GM21717 (cell line): ENCODE data around the gene FAM227A.
"Not testable (repeated sequence)": the region's sequence is repeated elsewhere in the genome, so short reads cannot be mapped to it uniquely, and the experiment has no call there.

Source experiments
- ATAC-seq: cut with Tn5 transposase; IDR thresholded peaks from one replicate; pipeline ENCODE4 v1.9.1; 2021; ENCODE audit warnings: mild to moderate bottlenecking, moderate library complexity; ENCODE audit not compliant: unreplicated experiment

The FAM227A gene

DNA sequence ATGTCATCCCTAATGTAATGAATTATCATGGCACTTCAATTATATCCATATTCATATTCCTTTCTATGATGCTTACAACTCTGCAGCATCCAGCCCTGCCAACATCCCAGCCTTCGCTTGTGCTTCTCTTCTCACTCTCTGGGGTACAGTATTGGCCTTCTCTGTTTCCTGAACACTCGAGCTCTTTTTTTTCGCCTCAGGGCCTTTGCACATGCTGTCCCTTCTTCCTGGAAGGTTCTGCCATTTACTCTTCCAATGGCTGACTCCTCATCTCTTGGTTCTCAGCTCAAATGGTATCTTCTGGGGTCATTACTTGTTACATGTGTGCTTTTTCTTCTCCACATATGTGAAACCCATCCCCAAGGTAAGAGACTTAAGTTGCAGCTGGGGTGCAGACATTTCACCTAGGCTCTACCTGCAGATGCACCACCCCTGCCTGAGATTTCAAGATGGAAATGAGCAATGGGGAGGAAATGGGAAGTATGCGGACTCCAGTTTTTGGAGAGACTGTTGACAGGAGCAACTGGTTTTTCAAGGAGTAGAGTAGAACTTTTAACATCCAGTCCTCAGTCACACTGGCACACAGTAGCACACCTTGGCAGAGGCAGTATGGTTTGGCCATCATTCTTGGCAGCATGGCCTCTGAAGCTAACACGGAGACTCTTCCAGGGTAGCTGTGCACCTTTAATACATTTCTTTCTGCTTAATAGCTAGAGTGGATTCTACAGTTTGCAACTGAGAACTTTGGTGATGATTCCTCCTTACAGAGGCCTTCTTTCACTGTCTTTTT is 43.8 kb downstream of the FAM227A start:
- no peak for ATAC-seq

DNA sequence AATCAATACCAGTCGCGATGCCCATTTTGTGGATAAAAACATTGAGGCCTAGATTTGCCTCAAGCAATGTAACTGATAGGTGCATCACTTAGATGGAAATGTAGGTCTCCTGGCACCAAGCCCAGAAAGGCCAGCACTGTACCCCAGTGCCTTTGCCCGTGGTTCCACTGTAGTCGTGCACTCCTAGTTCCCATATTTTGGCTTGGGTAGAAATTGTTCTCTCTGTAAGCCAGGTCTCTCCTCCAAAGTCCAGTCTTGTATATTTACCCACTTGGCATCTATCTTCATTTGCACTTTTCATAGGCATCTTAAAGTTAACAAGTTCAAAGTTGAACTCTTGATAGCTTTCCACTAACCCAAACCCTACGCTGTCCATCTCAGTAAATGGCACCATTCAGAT is 44.6 kb downstream of the FAM227A start:
- no peak for ATAC-seq

DNA sequence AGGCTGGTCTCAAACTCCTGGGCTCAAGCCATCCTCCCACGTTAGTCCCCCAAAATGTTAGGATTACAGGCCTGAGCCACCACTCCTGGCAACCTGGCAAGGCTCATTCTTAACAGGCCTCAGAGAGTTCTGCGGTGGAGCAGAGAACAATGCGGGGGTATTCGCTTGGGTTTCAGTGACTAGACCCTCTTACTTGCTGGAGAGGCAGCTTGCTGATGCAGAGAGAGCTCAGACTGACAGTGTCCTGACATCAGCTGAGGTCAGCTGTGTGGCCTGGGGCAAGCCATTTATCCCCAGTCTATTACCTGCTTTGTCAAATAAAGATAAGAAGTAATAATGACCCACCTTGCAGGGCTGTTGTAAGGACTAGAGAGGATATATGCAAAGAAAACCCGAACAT is 46.0 kb downstream of the FAM227A start:
- ATAC-seq: no peak

DNA sequence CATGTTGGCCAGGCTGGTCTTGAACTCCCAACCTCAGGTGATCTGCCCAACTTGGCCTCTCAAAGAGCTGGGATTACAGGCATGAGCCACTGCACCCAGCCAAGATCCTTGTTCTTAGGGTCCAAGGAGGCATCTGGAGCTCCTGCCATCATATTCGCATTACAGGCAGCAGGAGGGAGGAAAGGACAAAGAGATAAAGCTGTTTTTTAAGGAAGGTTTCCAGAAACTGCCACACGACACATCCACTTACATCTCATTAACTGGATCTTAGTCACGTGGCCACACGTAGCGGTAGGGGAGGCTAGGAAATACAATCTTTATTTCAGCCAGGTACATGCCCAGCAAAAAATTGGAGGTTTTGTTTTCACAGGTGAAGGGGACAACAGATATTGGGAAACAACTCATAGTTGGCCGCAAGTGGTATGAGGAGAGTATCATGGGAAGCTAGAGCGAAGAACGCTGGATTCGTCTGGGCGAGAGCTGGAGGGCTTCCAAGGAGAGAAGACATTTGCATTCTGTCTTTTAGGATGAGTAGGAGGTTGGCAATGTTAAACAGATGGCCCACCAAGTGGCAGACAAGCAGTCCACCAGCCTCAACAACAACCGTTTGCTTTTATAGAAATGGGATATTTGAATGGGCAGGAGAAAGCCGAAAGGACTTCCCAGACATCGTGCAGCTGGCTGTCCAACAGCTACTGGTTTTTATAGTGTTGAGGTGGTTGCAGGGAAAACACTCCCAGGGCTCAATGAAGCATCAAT is 47.0 kb downstream of the FAM227A start:
- no peak for ATAC-seq

DNA sequence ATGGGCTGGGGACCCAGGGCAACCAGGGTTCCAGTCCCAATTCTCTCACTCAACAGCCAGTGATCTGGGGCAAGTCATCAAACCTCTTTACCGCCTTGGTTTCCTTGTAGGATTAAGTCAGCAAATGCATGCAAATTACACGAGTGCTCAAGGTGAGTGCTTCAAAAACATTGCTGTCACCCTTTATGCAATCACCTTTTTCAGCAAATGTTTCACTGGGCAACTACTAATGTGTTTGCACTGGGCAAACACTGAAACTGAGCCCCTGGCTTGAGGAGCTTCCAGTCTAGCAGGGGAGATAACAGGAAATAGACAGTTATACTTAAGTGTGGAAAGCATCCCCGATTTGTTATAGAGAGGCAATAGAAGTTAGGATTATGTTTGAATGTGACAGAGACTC is 48.5 kb downstream of the FAM227A start:
- no peak for ATAC-seq

DNA sequence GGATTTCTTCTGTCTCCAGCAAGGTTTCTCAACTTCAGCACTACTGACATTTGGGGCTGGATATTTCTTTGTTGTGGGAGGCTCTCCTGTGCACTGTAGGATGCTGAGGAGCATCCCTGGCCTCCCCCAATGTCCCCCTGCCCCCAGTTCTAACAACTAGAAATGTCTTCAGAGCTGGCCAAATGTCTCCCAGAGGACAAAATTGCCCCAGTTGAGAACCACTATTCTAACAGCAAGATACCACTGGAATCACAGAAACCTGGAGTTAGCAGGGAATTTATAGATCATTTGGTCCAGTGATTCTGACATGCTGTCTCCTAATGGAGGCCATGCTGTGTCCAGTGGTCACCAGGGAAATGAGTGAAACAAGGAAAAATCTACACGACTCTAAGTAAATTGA is 54.0 kb downstream of the FAM227A start:
- no peak for ATAC-seq

DNA sequence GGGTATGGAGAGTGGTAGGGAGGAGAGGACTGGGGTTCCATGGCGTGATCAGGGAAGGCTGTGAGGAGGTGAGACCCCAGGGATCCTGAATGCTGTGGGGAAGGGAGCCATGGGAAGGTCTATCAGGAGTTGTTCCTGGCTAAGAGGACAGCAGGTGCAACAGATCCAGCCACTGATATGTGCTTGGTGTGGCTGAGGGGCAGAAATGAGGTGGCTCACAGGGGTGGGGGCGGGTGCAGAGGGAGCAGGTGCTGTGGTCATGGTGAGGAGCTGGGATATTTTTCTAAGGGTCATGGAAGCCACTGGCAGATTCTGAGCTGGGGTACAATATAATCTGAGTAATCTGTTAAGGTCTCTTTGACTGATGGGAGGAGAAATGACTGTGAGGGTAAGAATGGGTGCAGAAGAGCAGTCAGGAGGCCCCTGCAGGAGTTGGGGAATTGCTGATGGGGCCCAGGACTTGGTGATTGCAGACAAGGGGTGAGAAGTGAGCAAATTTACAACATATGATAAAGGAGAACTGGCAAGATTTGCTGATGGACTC is 54.9 kb downstream of the FAM227A start:
- no peak for ATAC-seq

DNA sequence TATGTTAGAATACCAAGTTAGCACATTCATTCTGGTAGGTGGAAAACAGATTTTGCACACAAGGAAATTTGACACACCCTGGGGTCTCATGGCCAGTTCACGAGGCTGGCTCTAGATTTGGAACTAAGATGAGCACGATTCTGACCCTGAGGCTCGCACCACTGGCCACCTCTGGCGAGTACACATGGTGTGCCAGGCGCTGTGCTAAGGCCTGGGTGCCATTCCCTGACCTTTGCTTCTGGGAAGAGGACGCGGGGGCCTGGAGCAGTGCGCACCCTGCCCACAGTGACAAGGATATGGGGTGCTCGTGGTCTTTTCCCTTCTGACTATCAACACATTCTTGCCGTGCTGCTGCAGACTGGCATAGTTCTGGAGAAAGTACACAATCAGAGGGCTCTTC is 56.7 kb downstream of the FAM227A start:
- ATAC-seq: no peak

DNA sequence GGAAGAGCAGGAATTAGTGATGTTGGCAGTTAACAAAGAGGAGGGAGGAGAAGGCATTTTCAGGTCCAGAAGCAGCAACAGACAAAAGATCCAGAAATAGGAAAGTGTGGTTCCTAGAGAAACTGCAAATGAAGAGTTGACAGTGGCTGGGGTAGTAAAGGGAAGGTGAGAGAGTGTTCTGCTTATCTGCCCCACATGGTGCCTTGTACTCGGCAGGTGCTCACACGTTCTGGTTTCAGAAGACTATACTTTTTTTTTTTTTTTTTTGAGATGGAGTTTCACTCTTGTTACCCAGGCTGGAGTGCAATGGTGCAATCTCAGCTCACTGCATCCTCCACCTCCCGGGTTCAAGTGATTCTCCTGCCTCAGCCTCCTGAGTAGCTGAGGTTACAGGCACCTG is 73.3 kb downstream of the FAM227A start:
- ATAC-seq: not testable (repeated sequence)

DNA sequence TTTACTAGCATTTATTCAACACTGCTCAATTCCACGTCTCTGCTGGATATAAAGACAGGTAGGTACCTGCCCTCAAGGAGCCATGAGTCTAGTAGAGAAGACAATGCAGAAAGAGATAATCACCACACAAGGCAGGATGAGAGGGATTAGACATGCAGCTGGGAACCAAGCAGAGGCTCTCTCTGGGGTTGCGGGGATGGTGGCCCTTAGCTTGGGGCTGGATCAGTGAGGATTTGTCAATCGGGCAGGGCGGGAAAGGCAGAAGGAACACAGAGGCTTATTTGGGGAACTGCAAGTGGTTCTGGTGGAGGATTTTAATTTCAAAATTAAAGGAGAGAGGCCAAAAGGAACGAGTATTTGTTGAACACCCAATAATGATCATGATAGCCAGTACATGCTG is 77.7 kb downstream of the FAM227A start:
- ATAC-seq: no peak

DNA sequence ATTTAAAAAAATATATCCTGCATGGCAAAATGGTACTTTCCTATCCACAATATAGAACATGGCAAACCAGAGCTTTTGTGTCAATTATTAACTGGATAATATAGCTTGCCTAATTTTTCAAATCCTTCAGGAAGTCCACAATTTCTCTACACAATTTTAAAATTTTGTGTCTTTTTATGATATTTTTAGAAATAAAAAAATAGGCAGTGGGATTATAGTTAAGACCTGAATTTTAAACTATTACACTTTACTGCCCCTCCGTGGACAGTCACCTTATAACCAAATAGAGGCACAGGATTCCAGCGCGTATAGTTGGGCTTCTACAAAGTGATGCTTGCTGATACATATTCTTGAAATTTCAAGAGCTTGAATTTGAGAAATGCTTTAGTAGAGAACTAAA is 84.1 kb downstream of the FAM227A start:
- ATAC-seq: no peak

DNA sequence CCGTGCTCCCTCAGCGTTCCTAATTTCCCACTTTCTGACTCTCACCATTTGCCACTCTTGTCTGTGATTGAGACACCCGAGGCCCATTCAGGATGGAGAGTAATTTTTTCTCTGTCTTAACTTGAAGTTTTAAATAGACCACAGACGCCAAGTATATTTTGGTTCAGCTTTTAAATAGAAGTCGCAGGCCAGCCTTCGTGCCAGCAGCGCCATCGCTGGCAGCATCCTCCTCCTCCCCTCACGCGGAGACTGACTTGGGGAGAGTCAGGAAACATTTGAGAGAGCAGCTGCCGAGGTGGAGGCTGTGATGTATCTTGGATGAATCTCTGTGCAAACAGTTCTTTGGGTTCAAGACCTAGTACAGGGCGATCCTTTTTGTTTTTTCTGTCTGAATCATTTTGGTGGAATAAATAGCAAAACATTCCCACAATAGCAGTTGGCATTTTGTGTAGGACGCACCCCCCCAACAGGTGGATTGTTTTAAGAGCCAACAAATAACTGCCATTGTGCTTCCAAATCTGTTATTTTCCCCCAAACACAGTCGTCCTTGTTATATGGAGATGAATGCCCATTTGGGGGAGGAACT is 85.3 kb downstream of the FAM227A start:
- ATAC-seq: no peak

DNA sequence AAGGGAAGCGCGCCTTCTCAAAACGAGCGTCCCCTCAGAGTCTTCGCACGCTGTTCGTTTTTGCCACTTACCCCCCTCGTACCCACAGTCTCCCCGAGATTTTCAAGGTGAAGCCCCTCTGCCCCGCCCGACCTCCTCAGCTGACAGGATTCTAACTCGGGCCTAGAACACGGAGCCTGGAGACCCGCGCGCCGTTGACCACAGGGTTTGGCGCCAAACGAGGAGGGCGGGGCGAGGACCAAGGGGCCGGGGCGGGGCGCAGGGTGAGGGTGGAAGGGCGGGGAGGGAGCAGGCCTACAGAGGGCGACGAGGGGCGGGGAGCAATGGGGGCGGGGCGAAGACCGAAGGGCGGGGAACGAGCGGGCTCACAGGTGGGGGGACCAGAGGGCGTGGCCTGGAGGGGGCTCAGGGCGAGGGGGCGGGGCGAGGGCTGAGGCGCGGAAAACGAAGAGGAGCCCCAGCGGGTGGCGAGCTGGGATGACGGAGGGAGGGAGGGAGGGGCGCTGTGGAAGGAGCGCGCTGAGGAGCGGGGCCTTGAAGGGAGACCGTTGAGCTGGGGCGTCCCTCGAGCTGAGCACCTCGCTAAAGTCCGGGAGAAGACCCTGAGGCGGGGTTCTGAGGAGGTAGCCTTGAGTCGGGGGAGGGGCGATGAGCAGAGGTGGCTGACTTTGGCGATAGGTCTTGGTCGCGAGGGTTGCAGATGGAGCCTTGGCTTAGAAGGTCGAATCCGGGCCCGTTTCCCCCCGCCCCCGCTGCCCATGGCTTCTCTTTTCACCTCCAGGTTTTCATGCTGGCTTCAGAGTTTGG is 86.0 kb downstream of the FAM227A start, which contains the start of gene DMC1:
DMC1 (minus strand) TSS at position 212 of the 807 bp plus-strand sequence. CDS start 1,927 bp downstream, outside the sequence.
- no peak for ATAC-seq

DNA sequence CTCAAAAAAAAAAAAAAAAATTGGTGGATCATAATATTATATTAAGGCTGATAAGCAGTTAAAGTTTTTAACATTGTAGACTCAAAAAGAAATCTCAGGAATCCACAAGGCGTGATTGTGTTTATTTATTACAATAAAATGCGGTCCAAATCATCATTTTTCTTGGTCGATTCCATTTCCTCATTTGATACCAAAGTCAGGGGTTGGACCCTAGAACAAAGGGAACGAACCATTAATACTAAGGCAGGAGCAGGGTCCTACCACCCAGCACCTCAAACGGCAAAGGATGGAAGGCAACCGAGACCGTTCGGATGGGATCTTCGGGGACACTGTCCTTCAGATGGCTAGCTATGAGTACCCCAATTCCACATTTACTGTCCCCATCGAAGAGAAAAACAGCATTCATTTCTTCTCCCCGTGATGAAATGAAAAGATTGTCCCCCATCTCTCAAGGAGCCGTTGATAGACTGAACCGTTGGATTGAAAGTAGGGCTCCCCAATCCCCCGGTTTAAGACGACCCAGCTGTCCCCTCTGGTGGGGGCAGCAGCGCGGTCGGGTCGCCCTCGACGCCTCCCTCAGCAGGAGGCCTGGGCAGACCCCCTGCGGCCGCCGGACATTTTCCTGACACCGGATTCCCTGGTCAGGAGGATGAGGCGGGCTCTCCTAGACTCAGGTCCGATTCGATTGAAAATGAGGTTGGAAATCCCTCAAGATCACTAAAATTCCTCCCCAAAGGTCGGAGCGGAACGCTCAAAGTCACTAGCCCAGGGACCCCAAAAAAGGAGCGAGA is 86.8 kb downstream of the FAM227A start:
- no peak for ATAC-seq

DNA sequence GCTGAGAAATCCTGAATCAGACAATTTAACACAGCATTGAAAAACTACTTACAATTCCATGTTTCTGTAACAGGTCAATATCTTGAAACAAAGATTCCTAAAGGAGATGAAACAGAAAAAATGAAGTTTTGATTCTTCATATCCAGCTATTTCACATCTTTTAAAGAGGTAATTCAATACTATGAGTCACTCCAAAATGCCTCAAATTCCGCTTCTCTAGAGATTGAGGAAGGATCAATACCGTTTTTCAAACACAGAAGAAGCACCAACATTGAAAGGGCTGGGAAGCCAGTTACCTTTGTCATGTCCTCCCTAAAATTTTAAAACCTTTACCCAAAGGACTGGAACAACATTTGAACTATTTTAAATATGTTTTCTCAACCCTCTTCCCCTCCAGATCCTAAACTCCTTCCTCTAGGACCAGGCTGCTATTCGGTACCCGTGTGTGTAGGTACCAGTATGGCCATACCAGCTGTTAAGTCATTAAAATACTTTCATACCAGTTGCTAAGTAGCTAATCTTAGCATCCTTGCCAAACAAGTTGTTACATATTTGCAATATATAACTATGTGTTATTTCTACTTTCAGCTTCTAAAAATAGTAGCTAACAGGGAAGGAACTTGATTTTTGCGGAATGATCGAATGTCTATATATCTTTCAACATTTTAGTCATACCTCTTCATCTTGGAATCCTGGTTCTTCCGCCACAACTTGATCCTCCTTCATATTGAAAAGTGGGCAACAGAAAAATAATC is 88.5 kb downstream of the FAM227A start:
- ATAC-seq: no peak

DNA sequence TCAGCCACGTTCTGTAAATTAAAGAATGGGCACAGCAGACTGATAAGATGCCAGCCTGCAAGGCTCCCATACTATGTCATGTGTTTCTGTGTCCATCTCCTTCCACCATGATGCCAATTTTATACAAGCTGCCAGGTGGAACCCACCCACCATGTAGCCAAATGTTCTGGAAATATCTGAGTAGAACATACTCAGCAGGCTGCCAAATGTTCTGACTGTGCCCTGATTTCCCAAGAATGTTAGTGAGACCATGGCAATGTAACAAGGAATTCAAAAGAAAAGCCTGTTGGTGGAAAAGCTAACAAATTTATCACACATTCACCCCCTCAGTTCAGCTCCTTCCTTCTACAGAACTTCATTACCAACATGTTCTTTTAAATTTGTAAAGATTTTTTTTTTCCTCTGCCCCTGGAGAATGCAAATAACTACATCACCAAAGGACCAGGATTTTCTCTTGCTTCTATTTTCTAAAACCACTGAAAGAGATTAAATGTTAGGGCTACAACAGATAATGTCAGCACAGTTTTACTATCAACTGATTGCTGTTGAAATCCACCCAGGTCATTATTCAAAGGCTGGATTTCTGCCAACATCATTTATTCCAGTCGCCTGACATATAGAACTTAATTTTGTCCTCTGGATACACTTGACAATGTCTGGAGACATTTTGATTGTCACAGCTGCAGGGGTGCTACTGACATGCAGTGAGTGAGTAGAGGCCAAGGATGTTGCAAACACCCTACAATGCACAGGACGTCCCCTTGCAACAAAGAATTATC is 89.3 kb downstream of the FAM227A start:
- no peak for ATAC-seq

DNA sequence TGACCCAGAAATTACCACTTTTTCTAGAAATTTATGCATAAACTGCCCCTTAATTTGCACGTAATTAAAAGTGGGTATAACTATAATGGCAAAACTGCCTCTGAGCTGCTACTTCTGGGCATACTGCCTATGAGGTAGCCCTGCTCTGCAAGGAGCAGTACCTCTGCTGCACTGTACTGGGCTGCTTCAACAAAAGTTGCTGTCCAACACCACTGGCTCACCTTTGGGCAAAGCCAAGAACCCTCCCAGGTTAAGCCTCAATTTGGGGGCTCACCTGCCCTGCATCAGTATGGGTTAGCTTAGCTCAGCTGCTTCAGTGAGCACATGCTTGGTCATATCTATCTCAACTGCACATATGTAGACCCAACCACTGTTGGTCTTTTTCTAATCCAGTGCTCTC is 90.8 kb downstream of the FAM227A start:
- no peak for ATAC-seq

DNA sequence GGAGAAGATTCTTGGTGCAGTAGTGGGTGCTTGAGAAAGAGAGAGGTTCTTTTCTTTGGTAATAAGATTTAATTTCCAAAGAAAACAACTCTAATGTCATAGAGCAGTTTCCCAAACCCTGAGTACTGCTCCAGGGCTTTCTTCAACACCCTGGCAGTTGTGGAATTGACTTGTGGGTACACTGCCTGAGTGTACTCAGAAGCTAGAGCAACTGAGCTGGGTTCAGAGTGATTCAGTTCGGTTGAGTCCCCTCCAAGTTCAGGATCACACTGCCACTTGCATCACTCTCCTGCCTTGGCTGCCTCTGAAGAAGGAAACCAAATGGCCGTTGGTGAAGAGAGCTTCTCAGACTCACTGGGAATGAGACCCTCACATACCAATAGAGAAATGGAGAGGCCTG is 91.5 kb downstream of the FAM227A start:
- ATAC-seq: no peak

DNA sequence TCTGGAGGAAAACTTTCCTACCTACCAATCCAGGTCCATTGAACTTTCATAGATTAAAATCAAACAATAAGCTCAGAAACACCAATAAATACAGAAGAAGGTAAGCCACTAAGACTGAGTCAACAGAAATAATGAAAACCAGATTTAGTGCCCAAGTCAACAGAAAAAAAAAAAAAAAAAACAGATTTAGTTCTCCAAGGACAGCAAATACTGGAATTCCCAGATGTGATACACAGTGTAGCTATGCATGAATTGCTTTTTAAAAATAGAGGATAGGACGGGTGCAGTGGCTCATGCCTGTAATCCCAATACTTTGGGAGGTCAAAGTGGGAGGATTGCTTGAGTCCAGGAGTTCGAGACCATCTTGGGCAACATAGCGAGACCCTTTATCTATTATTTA is 101.9 kb downstream of the FAM227A start:
- no peak for ATAC-seq
